ENCODE measurements around the gene PTPRG. TPM values are rescaled to one million over a fixed set of nuclear protein-coding genes. Genes with fewer than 3 reads are reported as not detected.

PTPRG gene
- total and polyA plus RNA-seq, 2 donors (not counting 1 experiment from before 2014, with no cell fraction given) = 67.0 to 97.9 TPM

DNA sequence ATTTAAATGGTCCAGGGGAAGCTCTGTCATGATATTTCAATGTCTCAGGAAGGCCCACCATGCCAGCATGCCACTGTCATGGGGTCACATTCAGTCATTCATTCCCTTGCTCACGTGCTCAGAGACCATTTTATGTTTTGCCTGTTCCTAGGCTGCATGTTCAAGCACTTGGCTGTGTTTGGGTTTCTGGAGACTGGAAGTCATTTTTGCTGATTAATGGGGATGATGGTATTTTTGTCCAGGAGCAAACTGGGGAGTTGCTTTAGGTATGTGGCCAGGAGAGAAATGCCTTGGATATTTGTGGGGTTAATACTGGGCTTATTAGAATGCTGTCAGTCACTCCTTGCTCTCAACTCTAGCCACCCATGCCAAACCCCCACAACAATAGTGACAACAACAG is 303.5 kb downstream of the PTPRG start:
- Histone ChIP-seq H4K20me1 (ENCODE audit: control insufficient read depth, extremely low read depth, insufficient read depth, low read length) (no peaks in the 10 kb centered on the region), H3K4me2 (ENCODE audit: extremely low read depth, insufficient read depth, low read length) (no peak overlapping the region), H2AFZ (ENCODE audit: low read length) (no peak overlapping the region), H3K9me3 (ENCODE audit: control insufficient read depth, insufficient read depth, low read depth, low read length) (no peaks in the 10 kb centered on the region), H3K27ac (ENCODE audit: insufficient read depth, low read length) (no peak overlapping the region), H3K9ac (ENCODE audit: insufficient read depth, low read length) (no peak overlapping the region), H3K36me3 (ENCODE audit: control insufficient read depth, insufficient read depth, low read length) (no peaks in the 10 kb centered on the region), H3K4me1 (ENCODE audit: control insufficient read depth, extremely low read depth, insufficient read depth, low read length) (no peaks in the 10 kb centered on the region), H3K27me3 (ENCODE audit: control insufficient read depth, insufficient read depth, low read length) (no peaks in the 10 kb centered on the region), H3K4me3 (replicated peaks in 1 of 4; ENCODE audit: control extremely low read depth in 1 of 4, insufficient read depth in 1 of 4, low read depth in 3 of 4, low read length in 4 of 4) (no peak overlapping the region), H3K79me2 (ENCODE audit: control insufficient read depth, insufficient read depth, low read length) (no peaks in the 10 kb centered on the region)
- TF ChIP-seq, protein P1, sequence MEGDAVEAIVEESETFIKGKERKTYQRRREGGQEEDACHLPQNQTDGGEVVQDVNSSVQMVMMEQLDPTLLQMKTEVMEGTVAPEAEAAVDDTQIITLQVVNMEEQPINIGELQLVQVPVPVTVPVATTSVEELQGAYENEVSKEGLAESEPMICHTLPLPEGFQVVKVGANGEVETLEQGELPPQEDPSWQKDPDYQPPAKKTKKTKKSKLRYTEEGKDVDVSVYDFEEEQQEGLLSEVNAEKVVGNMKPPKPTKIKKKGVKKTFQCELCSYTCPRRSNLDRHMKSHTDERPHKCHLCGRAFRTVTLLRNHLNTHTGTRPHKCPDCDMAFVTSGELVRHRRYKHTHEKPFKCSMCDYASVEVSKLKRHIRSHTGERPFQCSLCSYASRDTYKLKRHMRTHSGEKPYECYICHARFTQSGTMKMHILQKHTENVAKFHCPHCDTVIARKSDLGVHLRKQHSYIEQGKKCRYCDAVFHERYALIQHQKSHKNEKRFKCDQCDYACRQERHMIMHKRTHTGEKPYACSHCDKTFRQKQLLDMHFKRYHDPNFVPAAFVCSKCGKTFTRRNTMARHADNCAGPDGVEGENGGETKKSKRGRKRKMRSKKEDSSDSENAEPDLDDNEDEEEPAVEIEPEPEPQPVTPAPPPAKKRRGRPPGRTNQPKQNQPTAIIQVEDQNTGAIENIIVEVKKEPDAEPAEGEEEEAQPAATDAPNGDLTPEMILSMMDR (conservative IDR thresholded peaks at IDR 0.05 in 1 of 2, IDR thresholded peaks at IDR 0.05 in 1 of 2; ENCODE audit: low read depth in 1 of 2, low read length in 2 of 2) = no peak
- no peak for TF ChIP-seq EZH2 (IDR thresholded peaks at IDR 0.05; ENCODE audit: low read length, missing control alignments)
- DNase-seq (ENCODE audit: low read depth in 2 of 2) = peak in 1 of 2 donors; percentile 63

DNA sequence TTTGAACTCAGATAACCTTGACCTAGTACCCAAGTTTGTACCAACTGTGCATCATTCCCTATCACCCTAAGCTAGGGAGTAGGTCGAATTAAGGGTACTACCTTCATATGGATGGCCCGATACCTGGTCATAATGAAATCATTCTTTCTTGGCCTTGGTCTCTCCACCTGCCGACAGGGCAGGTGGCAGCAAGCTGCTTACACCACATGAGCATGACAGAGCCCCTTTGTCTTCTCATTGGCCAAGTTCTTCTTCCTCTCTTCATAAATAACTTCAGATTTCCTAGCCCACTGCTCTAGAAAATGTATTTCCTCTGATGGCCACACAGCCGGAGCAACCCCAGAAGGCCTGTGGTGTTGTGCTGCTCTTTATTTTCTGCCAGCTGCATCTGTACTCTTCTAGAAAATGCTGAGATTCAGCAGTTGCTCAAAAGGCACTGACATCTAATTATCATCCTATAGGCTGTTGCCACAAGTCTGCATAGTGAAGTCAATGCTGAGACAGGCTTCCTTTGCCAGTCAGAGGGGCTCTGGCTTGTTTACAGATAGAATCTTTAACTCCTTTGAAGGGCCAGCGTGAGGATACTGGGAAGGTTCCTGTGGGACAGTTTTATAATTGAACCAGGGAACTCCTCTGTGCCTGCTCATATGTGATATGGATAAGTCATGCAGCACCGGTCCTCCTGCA is 304.2 kb downstream of the PTPRG start:
- H4K20me1 ChIP-seq (ENCODE audit: control insufficient read depth, extremely low read depth, insufficient read depth, low read length) = no peaks in the 10 kb centered on the region
- no peak for DNase-seq (ENCODE audit: low read depth in 2 of 2)
- no peak for TF ChIP-seq EZH2 (IDR thresholded peaks at IDR 0.05; ENCODE audit: low read length, missing control alignments)
- TF ChIP-seq, protein P1 (conservative IDR thresholded peaks at IDR 0.05 in 1 of 2, IDR thresholded peaks at IDR 0.05 in 1 of 2; ENCODE audit: low read depth in 1 of 2, low read length in 2 of 2) = no peak

DNA sequence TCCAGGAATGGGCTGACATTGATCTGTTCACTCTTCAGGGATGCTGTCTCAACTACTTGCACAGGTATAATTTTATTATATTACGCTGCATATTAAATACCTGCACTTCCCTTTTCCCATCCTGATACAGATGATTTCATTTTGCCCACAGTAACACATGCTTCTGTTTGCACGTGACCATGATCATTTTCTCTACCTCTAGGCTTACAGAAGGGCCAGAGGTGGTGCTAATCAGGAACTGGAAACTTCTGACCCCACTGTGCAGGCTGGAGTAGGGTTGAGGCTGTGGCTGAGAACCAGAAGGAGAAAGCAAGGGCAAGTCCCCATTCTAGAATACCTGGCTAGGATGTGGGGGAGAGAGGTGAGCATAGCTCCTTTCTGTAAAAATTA is 304.8 kb downstream of the PTPRG start:
- Histone ChIP-seq H3K79me2 (ENCODE audit: control insufficient read depth, insufficient read depth, low read length) (no peaks in the 10 kb centered on the region), H4K20me1 (ENCODE audit: control insufficient read depth, extremely low read depth, insufficient read depth, low read length) (no peaks in the 10 kb centered on the region), H3K27me3 (ENCODE audit: control insufficient read depth, insufficient read depth, low read length) (no peaks in the 10 kb centered on the region), H3K4me3 (replicated peaks in 1 of 4; ENCODE audit: control extremely low read depth in 1 of 4, insufficient read depth in 1 of 4, low read depth in 3 of 4, low read length in 4 of 4) (no peak overlapping the region), H2AFZ (ENCODE audit: low read length) (no peak overlapping the region), H3K27ac (ENCODE audit: insufficient read depth, low read length) (no peak overlapping the region), H3K4me2 (ENCODE audit: extremely low read depth, insufficient read depth, low read length) (no peak overlapping the region), H3K9ac (ENCODE audit: insufficient read depth, low read length) (no peak overlapping the region), H3K36me3 (ENCODE audit: control insufficient read depth, insufficient read depth, low read length) (no peaks in the 10 kb centered on the region), H3K9me3 (ENCODE audit: control insufficient read depth, insufficient read depth, low read depth, low read length) (no peaks in the 10 kb centered on the region), H3K4me1 (ENCODE audit: control insufficient read depth, extremely low read depth, insufficient read depth, low read length) (no peaks in the 10 kb centered on the region)
- no peak for TF ChIP-seq EZH2 (IDR thresholded peaks at IDR 0.05; ENCODE audit: low read length, missing control alignments)
- TF ChIP-seq, protein P1 (conservative IDR thresholded peaks at IDR 0.05 in 1 of 2, IDR thresholded peaks at IDR 0.05 in 1 of 2; ENCODE audit: low read depth in 1 of 2, low read length in 2 of 2) = no peak
- DNase-seq (ENCODE audit: low read depth in 2 of 2) = no peak

More for the DNA sequence above, 304.2 kb downstream of the PTPRG start:
- Histone ChIP-seq H3K4me1 (ENCODE audit: control insufficient read depth, extremely low read depth, insufficient read depth, low read length) (no peaks in the 10 kb centered on the region), H2AFZ (ENCODE audit: low read length) (no peak overlapping the region), H3K9me3 (ENCODE audit: control insufficient read depth, insufficient read depth, low read depth, low read length) (no peaks in the 10 kb centered on the region), H3K4me2 (ENCODE audit: extremely low read depth, insufficient read depth, low read length) (no peak overlapping the region), H3K79me2 (ENCODE audit: control insufficient read depth, insufficient read depth, low read length) (no peaks in the 10 kb centered on the region), H3K9ac (ENCODE audit: insufficient read depth, low read length) (no peak overlapping the region), H3K36me3 (ENCODE audit: control insufficient read depth, insufficient read depth, low read length) (no peaks in the 10 kb centered on the region), H3K27ac (ENCODE audit: insufficient read depth, low read length) (no peak overlapping the region), H3K4me3 (replicated peaks in 1 of 4; ENCODE audit: control extremely low read depth in 1 of 4, insufficient read depth in 1 of 4, low read depth in 3 of 4, low read length in 4 of 4) (no peak overlapping the region), H3K27me3 (ENCODE audit: control insufficient read depth, insufficient read depth, low read length) (no peaks in the 10 kb centered on the region)
